Right atrium auricular region (tissue), 2 donors: ENCODE measurements around the gene ARSB. TPM values are rescaled to one million over a fixed set of nuclear protein-coding genes. Genes with fewer than 3 reads are reported as not detected.

ENCODE experiments used
- DNase-seq: peaks from one replicate; pipeline ENCODE4 v3.0.0-alpha.2; 2019; ENCODE audit warnings: low spot score
- H3K27ac ChIP-seq, 2 donors: fragments of 200-600 bp; sonication (generic); 1 replicate in 1 of 2; 2 replicates in 1 of 2; pipeline ENCODE4 v1.5.1; 2016 to 2019
- H3K27me3 ChIP-seq, 2 donors: fragments of 200-600 bp; sonication (generic); one replicate each; pipeline versions ENCODE4 v1.5.1 to v1.6.0; 2017 to 2019
- H3K36me3 ChIP-seq: fragments of 200-600 bp; sonication (generic); one replicate; pipeline ENCODE4 v1.5.1; 2016
- H3K4me1 ChIP-seq, 2 donors: fragments of 200-600 bp; sonication (generic); one replicate each; pipeline versions ENCODE4 v1.5.1 to v1.6.0; 2017 to 2019
- H3K4me3 ChIP-seq, 2 donors: fragments of 200-600 bp; sonication (generic); 1 replicate in 1 of 2; 2 replicates in 1 of 2; pipeline ENCODE4 v1.5.1; 2017 to 2019; ENCODE audit warnings: mild to moderate bottlenecking in 1 of 2, moderate library complexity in 1 of 2
- H3K9me3 ChIP-seq, 2 donors: fragments of 200-600 bp; sonication (generic); one replicate each; pipeline ENCODE4 v1.5.1; 2019
- total RNA-seq, 2 donors: library from RNA; depleted of rRNA; stranded (reverse); fragments of >200 nt; gene quantifications; one replicate each; pipeline ENCODE4 v1.1.0, GENCODE V29; 2016
- TF ChIP-seq, protein P1 (sequence below), 2 donors: fragments of 200-600 bp; sonication (generic); IDR thresholded peaks; one replicate each; pipeline ENCODE4 v1.5.1; 2019; ENCODE audit warnings: antibody characterized with exemption in 2 of 2

Gene ARSB
- total RNA-seq, 2 donors from 2014 or later = 11.5 to 16.4 TPM

GRCh38 chr5:78727786-78728761 lies 257.0 kb downstream of the ARSB start:
- H3K36me3 ChIP-seq = no peaks in the 10 kb centered on the region
- no peaks in the 10 kb centered on the region for H3K27me3 ChIP-seq
- H3K9me3 ChIP-seq = no peaks in the 10 kb centered on the region
- TF ChIP-seq, protein P1, sequence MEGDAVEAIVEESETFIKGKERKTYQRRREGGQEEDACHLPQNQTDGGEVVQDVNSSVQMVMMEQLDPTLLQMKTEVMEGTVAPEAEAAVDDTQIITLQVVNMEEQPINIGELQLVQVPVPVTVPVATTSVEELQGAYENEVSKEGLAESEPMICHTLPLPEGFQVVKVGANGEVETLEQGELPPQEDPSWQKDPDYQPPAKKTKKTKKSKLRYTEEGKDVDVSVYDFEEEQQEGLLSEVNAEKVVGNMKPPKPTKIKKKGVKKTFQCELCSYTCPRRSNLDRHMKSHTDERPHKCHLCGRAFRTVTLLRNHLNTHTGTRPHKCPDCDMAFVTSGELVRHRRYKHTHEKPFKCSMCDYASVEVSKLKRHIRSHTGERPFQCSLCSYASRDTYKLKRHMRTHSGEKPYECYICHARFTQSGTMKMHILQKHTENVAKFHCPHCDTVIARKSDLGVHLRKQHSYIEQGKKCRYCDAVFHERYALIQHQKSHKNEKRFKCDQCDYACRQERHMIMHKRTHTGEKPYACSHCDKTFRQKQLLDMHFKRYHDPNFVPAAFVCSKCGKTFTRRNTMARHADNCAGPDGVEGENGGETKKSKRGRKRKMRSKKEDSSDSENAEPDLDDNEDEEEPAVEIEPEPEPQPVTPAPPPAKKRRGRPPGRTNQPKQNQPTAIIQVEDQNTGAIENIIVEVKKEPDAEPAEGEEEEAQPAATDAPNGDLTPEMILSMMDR (IDR thresholded peaks at IDR 0.05) = no peak
- no peak overlapping the region for H3K27ac ChIP-seq
- H3K4me1 ChIP-seq = no peaks in the 10 kb centered on the region
- DNase-seq = no peak
- no peak overlapping the region for H3K4me3 ChIP-seq

Other genes with a start within 250 kb of the ARSB start
- gene DMGDH, start 84.4 kb upstream of the ARSB start, total RNA-seq = 1 to 10 TPM; 1.3 to 4.0 TPM
- gene BHMT2, start 84.5 kb upstream of the ARSB start, total RNA-seq = 10 to 100 TPM in 1 of 2 donors, 1 to 10 TPM in 1; 8.1 to 17.1 TPM
- gene BHMT, start 126.5 kb upstream of the ARSB start, total RNA-seq = not detected